ENCODE data around the gene ESR1. TPM values are rescaled to one million over a fixed set of nuclear protein-coding genes. Genes with fewer than 3 reads are reported as not detected.

ESR1 gene
- total RNA-seq = 5.2 TPM
- polyA plus RNA-seq (ENCODE audit: insufficient read depth, low read depth, low replicate concordance) = 1.1 TPM
- long read RNA-seq, donor 1, partial matches to known transcripts = 6 of 6 reads
- long read RNA-seq, donor 1, other reads (novel, unspliced or antisense) = 0 of 6 reads
- long read RNA-seq, donor 2 = 0 reads
- long read RNA-seq, donor 3 = 0 reads
- long read RNA-seq, donor 4 = 0 reads
- long read RNA-seq, donor 5 = 0 reads
- long read RNA-seq, donor 6 = 0 reads
- long read RNA-seq, donor 7, full-length matches to known transcripts = 2 of 7 reads
- long read RNA-seq, donor 7, partial matches to known transcripts = 0 of 7 reads
- long read RNA-seq, donor 7, other reads (novel, unspliced or antisense) = 5 of 7 reads
- long read RNA-seq, donor 8 = 0 reads
- long read RNA-seq, donor 9 = 0 reads
- long read RNA-seq, donor 10 = 0 reads

GRCh38 chr6:151807513-151808370 is at the start of gene ESR1:
Gene ESR1, plus strand, starts transcription at chr6:151807682. Its CDS starts 231 bp downstream, at chr6:151807913.
- no peak for FAIRE-seq
- DNase-seq = peak; percentile 38 to 74 (median 39)
- no peak within 1 kb of the TSS for H3K27ac ChIP-seq (ENCODE audit: low read depth in 2 of 2, low read length in 2 of 2)
- intact Hi-C loops (cut with DNase I) = no loop called here
- TF ChIP-seq CTCF (IDR thresholded peaks at IDR 0.05; ENCODE audit: borderline replicate concordance, extremely low read depth, insufficient read depth) = no peak
- H3K9me3 ChIP-seq (ENCODE audit: control insufficient read depth in 2 of 3, insufficient read depth in 1 of 3, low read length in 3 of 3) = no peaks in the 10 kb centered on the region
- no peak within 1 kb of the TSS for H3K9ac ChIP-seq (ENCODE audit: low read length in 3 of 3)
- H3K36me3 ChIP-seq (ENCODE audit: control insufficient read depth in 2 of 3, insufficient read depth in 3 of 3, low read length in 3 of 3) = no peaks in the 10 kb centered on the region
- H3K4me1 ChIP-seq (ENCODE audit: control insufficient read depth in 2 of 3, insufficient read depth in 2 of 3, low read depth in 1 of 3, low read length in 3 of 3) = peaks cover 0 to 8% (median 0%) of the 10 kb centered on the region in 3 donors
- H3K4me3 ChIP-seq (ENCODE audit: low read length in 3 of 3) = peak within 1 kb of the TSS in 2 of 3 donors; percentile 51
- peaks cover 38% of the 10 kb centered on the region for H3K27me3 ChIP-seq (ENCODE audit: control insufficient read depth, insufficient read depth, low read length)

GRCh38 chr6:151760486-151760885 is 47.0 kb upstream of the ESR1 start:
- no peak overlapping the region for H3K9ac ChIP-seq (ENCODE audit: low read length in 3 of 3)
- TF ChIP-seq CTCF (IDR thresholded peaks at IDR 0.05; ENCODE audit: borderline replicate concordance, extremely low read depth, insufficient read depth) = no peak
- H3K4me1 ChIP-seq (ENCODE audit: control insufficient read depth in 2 of 3, insufficient read depth in 2 of 3, low read depth in 1 of 3, low read length in 3 of 3) = peaks cover 0 to 3% (median 0%) of the 10 kb centered on the region in 3 donors
- no peaks in the 10 kb centered on the region for H3K9me3 ChIP-seq (ENCODE audit: control insufficient read depth in 2 of 3, insufficient read depth in 1 of 3, low read length in 3 of 3)
- no peaks in the 10 kb centered on the region for H3K27me3 ChIP-seq (ENCODE audit: control insufficient read depth, insufficient read depth, low read length)
- FAIRE-seq (no peak), DNase-seq (no peak)
- intact Hi-C loops (cut with DNase I) = loop anchor here (10.0 kb wide), 1 partner anchor 364 kb away; no protein-coding TSS in a partner anchor
- no peak overlapping the region for H3K27ac ChIP-seq (ENCODE audit: low read depth in 2 of 2, low read length in 2 of 2)
- no peak overlapping the region for H3K4me3 ChIP-seq (ENCODE audit: low read length in 3 of 3)
- H3K36me3 ChIP-seq (ENCODE audit: control insufficient read depth in 2 of 3, insufficient read depth in 3 of 3, low read length in 3 of 3) = no peaks in the 10 kb centered on the region

- intact Hi-C loops (cut with DNase I) = loop anchor here (10.0 kb wide), 1 partner anchor 363 kb away; no protein-coding TSS in a partner anchor
- FAIRE-seq (no peak), DNase-seq (no peak)
- H3K4me3 ChIP-seq (ENCODE audit: low read length in 3 of 3) = no peak overlapping the region
- H3K27ac ChIP-seq (ENCODE audit: low read depth in 2 of 2, low read length in 2 of 2) = no peak overlapping the region
- peaks cover 0 to 3% (median 0%) of the 10 kb centered on the region in 3 donors for H3K4me1 ChIP-seq (ENCODE audit: control insufficient read depth in 2 of 3, insufficient read depth in 2 of 3, low read depth in 1 of 3, low read length in 3 of 3)
- no peaks in the 10 kb centered on the region for H3K9me3 ChIP-seq (ENCODE audit: control insufficient read depth in 2 of 3, insufficient read depth in 1 of 3, low read length in 3 of 3)
- H3K27me3 ChIP-seq (ENCODE audit: control insufficient read depth, insufficient read depth, low read length) = no peaks in the 10 kb centered on the region
- no peaks in the 10 kb centered on the region for H3K36me3 ChIP-seq (ENCODE audit: control insufficient read depth in 2 of 3, insufficient read depth in 3 of 3, low read length in 3 of 3)
- TF ChIP-seq CTCF (IDR thresholded peaks at IDR 0.05; ENCODE audit: borderline replicate concordance, extremely low read depth, insufficient read depth) = no peak
- no peak overlapping the region for H3K9ac ChIP-seq (ENCODE audit: low read length in 3 of 3)
Observed at GRCh38 chr6:151761851-151762250, 45.6 kb upstream of the ESR1 start.

Measured in kidney (tissue), 22 donors.